Vein endothelial cell (primary cell): Measurements from ENCODE around the gene C2CD5. TPM values are rescaled to one million over a fixed set of nuclear protein-coding genes. Genes with fewer than 3 reads are reported as not detected.

Source experiments
- total RNA-seq: library from RNA; depleted of rRNA; stranded (reverse); fragments of >200 nt; gene quantifications from 2 replicates; pipeline ENCODE4 v1.2.3, GENCODE V29; 2012

C2CD5 gene, protein sequence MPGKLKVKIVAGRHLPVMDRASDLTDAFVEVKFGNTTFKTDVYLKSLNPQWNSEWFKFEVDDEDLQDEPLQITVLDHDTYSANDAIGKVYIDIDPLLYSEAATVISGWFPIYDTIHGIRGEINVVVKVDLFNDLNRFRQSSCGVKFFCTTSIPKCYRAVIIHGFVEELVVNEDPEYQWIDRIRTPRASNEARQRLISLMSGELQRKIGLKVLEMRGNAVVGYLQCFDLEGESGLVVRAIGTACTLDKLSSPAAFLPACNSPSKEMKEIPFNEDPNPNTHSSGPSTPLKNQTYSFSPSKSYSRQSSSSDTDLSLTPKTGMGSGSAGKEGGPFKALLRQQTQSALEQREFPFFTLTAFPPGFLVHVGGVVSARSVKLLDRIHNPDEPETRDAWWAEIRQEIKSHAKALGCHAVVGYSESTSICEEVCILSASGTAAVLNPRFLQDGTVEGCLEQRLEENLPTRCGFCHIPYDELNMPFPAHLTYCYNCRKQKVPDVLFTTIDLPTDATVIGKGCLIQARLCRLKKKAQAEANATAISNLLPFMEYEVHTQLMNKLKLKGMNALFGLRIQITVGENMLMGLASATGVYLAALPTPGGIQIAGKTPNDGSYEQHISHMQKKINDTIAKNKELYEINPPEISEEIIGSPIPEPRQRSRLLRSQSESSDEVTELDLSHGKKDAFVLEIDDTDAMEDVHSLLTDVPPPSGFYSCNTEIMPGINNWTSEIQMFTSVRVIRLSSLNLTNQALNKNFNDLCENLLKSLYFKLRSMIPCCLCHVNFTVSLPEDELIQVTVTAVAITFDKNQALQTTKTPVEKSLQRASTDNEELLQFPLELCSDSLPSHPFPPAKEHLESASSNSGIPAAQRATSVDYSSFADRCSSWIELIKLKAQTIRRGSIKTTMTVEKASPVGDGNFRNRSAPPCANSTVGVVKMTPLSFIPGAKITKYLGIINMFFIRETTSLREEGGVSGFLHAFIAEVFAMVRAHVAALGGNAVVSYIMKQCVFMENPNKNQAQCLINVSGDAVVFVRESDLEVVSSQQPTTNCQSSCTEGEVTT
- total RNA-seq = 11.4 and 15.4 TPM in 2 replicates

DNA sequence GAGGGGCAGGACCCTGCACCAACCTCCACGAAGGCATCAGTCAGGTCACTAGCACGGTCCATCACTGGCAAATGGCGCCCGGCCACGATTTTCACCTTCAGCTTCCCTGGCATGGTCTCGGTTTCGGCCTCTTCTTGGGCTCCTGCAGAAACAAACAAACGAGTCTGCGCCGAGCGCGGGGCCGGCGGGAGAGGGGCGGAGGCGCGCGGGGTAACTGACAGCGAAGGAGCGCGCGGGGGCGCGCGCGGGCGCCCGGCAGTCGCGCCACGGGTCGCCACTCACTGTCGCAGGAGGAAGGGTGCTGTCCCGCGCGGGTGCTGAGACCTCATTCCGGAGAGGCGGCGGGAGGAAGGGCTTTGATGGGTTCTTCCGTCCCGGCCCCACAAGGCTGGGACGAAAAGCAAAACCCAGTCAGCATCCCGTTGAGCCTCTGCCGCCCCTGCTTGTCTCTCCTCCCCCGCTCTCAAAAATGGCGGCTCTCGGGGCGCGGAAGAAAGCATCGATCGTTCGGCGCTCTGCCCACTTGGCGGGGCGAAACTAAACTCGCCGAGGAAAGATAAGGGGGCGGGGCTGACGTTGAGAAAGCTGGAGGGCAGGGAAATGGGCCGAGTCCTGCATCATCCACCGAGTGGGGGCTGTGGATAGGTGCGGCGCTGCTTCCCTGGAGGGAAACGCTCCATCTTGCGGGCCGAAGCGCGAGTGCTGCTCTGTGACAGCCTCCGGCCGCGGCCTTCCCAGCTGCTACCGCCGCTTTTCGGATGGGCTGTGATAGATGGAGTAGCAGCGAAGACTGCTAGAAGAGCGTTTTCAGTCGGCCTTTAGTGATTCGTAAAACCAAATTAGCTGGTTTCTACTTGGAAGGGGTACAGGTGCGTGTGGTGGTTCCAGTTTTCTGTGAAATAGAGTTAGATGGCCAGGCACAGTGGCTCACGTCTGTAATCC, at the start of gene C2CD5:
C2CD5 (minus strand) TSS at position 505 of the 942 bp plus-strand sequence; CDS start at position 113, 392 bp downstream.

Other genes starting within 250 kb of the C2CD5 start
- under 0.01 TPM in 1 of 2 replicates, not detected in the other for gene ST8SIA1, start 209.8 kb downstream of the C2CD5 start, total RNA-seq
- 44.4 and 54.0 TPM in 2 replicates for gene ETNK1, start 80.6 kb upstream of the C2CD5 start, total RNA-seq